MM.1S (cell line): Measurements from ENCODE around the gene NCAM2.

Experiments
- EZH2phosphoT487 ChIP-seq: fragments of 300-600 bp; sonication (generic); IDR thresholded peaks from 2 replicates; pipeline ENCODE4 v1.6.1; 2018; ENCODE audit warnings: antibody characterized with exemption, low read length
- TF ChIP-seq, protein P1 (sequence below): fragments of 300-600 bp; sonication (generic); IDR thresholded peaks from 2 replicates; pipeline ENCODE4 v1.5.1; 2016; ENCODE audit warnings: antibody characterized with exemption, low read length, mixed read lengths

DNA sequence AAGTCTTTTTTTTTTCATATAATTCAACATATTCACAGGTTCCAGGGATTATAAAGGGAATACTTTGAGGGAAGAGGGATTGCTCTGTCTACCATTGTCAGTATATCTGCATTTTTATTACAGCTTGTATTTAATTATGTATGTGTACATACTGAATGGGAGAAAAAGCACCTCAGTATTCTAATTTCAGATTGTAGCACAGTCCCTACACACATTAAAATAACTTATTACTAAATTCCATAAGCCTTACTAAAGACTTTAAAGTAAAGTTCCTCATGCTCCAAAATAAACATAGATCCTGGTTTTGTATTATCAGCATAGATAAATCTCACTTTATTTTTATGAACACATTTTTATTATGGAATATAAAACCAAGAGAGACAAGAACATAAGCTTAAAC is 134.2 kb downstream of the NCAM2 start:
- TF ChIP-seq, protein P1, sequence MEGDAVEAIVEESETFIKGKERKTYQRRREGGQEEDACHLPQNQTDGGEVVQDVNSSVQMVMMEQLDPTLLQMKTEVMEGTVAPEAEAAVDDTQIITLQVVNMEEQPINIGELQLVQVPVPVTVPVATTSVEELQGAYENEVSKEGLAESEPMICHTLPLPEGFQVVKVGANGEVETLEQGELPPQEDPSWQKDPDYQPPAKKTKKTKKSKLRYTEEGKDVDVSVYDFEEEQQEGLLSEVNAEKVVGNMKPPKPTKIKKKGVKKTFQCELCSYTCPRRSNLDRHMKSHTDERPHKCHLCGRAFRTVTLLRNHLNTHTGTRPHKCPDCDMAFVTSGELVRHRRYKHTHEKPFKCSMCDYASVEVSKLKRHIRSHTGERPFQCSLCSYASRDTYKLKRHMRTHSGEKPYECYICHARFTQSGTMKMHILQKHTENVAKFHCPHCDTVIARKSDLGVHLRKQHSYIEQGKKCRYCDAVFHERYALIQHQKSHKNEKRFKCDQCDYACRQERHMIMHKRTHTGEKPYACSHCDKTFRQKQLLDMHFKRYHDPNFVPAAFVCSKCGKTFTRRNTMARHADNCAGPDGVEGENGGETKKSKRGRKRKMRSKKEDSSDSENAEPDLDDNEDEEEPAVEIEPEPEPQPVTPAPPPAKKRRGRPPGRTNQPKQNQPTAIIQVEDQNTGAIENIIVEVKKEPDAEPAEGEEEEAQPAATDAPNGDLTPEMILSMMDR, result no peak
- no peak for TF ChIP-seq EZH2phosphoT487
